ENCODE data around the gene SLX1B. TPM values are rescaled to one million over a fixed set of nuclear protein-coding genes. Genes with fewer than 3 reads are reported as not detected.
"Not testable (repeated sequence)": the region's sequence is repeated elsewhere in the genome, so short reads cannot be mapped to it uniquely, and the experiment has no call there.

SLX1B gene
- total RNA-seq, result 2.6 TPM

GRCh38 chr16:29454269-29454668, at the start of gene SLX1B, which contains the start of gene BOLA2:
Gene SLX1B, plus strand, starts transcription at chr16:29454533.
Gene BOLA2, minus strand, starts transcription at chr16:29454351. Its CDS starts 98 bp downstream, at chr16:29454253.
- not testable (repeated sequence) for H3K9ac ChIP-seq (ENCODE audit: low read depth in 1 of 3, low read length in 3 of 3); H3K4me1 ChIP-seq (ENCODE audit: control insufficient read depth in 3 of 3, insufficient read depth in 3 of 3, low read length in 3 of 3); H3K9me3 ChIP-seq (ENCODE audit: control insufficient read depth in 3 of 3, low read length in 3 of 3); H3K27ac ChIP-seq (ENCODE audit: low read depth, low read length); H3K4me3 ChIP-seq (ENCODE audit: low read length in 3 of 3); H3K36me3 ChIP-seq (ENCODE audit: control insufficient read depth in 3 of 3, insufficient read depth in 3 of 3, low read length in 3 of 3); H3K27me3 ChIP-seq (ENCODE audit: control insufficient read depth in 3 of 3, insufficient read depth in 3 of 3, low read length in 3 of 3)

DNA sequence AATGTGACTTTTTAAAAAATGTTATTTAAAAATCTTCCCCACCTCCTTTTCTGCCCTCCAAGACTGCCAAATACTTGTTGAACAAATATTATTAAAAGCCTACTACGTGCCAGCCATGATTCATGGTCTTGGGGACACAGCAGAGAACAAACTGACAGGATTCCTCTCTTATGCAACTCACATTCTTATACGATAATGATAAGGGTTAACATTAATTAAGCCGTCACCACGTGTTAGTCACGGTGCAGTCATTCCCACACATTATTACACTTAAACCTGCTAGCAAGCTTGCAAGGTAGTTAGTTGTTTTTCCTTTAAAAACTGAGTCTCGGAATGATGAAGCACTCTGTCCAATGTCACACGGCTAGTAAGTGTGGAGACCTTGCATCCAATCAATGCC, 49.1 kb upstream of the SLX1B start:
- not testable (repeated sequence) for H3K9ac ChIP-seq (ENCODE audit: low read depth in 1 of 3, low read length in 3 of 3); H3K9me3 ChIP-seq (ENCODE audit: control insufficient read depth in 3 of 3, low read length in 3 of 3); H3K36me3 ChIP-seq (ENCODE audit: control insufficient read depth in 3 of 3, insufficient read depth in 3 of 3, low read length in 3 of 3); H3K4me3 ChIP-seq (ENCODE audit: low read length in 3 of 3); H3K27me3 ChIP-seq (ENCODE audit: control insufficient read depth in 3 of 3, insufficient read depth in 3 of 3, low read length in 3 of 3); H3K27ac ChIP-seq (ENCODE audit: low read depth, low read length); H3K4me1 ChIP-seq (ENCODE audit: control insufficient read depth in 3 of 3, insufficient read depth in 3 of 3, low read length in 3 of 3)

DNA sequence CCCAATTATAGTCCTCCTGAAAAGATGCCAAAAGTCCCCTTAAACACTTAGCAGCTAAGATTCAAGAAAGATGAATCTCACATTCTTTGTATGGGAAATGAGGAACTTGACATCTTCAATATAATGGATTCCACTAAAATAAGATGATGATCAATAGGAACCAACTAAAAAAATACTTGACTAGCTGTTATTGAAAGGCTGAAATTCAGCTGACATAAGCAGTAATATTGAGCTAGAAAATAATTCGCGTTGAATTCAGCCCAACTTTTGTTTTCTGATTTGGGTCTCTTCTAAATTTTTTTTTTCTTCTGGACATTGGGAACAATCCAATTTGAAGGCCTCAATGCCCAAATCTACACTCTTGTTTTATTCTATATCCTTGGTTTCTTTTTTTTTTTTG, 30.7 kb upstream of the SLX1B start:
- not testable (repeated sequence) for H3K9ac ChIP-seq (ENCODE audit: low read depth in 1 of 3, low read length in 3 of 3); H3K4me1 ChIP-seq (ENCODE audit: control insufficient read depth in 3 of 3, insufficient read depth in 3 of 3, low read length in 3 of 3); H3K4me3 ChIP-seq (ENCODE audit: low read length in 3 of 3); H3K27ac ChIP-seq (ENCODE audit: low read depth, low read length); H3K9me3 ChIP-seq (ENCODE audit: control insufficient read depth in 3 of 3, low read length in 3 of 3); H3K36me3 ChIP-seq (ENCODE audit: control insufficient read depth in 3 of 3, insufficient read depth in 3 of 3, low read length in 3 of 3); H3K27me3 ChIP-seq (ENCODE audit: control insufficient read depth in 3 of 3, insufficient read depth in 3 of 3, low read length in 3 of 3)

GRCh38 chr16:29425390-29425789, 28.9 kb upstream of the SLX1B start:
- H3K36me3 ChIP-seq (ENCODE audit: control insufficient read depth in 3 of 3, insufficient read depth in 3 of 3, low read length in 3 of 3); H3K4me3 ChIP-seq (ENCODE audit: low read length in 3 of 3); H3K9ac ChIP-seq (ENCODE audit: low read depth in 1 of 3, low read length in 3 of 3); H3K4me1 ChIP-seq (ENCODE audit: control insufficient read depth in 3 of 3, insufficient read depth in 3 of 3, low read length in 3 of 3); H3K9me3 ChIP-seq (ENCODE audit: control insufficient read depth in 3 of 3, low read length in 3 of 3); H3K27ac ChIP-seq (ENCODE audit: low read depth, low read length); H3K27me3 ChIP-seq (ENCODE audit: control insufficient read depth in 3 of 3, insufficient read depth in 3 of 3, low read length in 3 of 3): not testable (repeated sequence)

GRCh38 chr16:29453754-29454153, 579 bp upstream of the SLX1B start:
- H3K9me3 ChIP-seq (ENCODE audit: control insufficient read depth in 3 of 3, low read length in 3 of 3); H3K27ac ChIP-seq (ENCODE audit: low read depth, low read length); H3K27me3 ChIP-seq (ENCODE audit: control insufficient read depth in 3 of 3, insufficient read depth in 3 of 3, low read length in 3 of 3); H3K36me3 ChIP-seq (ENCODE audit: control insufficient read depth in 3 of 3, insufficient read depth in 3 of 3, low read length in 3 of 3); H3K4me3 ChIP-seq (ENCODE audit: low read length in 3 of 3); H3K4me1 ChIP-seq (ENCODE audit: control insufficient read depth in 3 of 3, insufficient read depth in 3 of 3, low read length in 3 of 3); H3K9ac ChIP-seq (ENCODE audit: low read depth in 1 of 3, low read length in 3 of 3): not testable (repeated sequence)

GRCh38 chr16:29454828-29455227, 495 bp downstream of the SLX1B start:
- H3K36me3 ChIP-seq (ENCODE audit: control insufficient read depth in 3 of 3, insufficient read depth in 3 of 3, low read length in 3 of 3); H3K9ac ChIP-seq (ENCODE audit: low read depth in 1 of 3, low read length in 3 of 3); H3K27me3 ChIP-seq (ENCODE audit: control insufficient read depth in 3 of 3, insufficient read depth in 3 of 3, low read length in 3 of 3); H3K4me1 ChIP-seq (ENCODE audit: control insufficient read depth in 3 of 3, insufficient read depth in 3 of 3, low read length in 3 of 3); H3K27ac ChIP-seq (ENCODE audit: low read depth, low read length); H3K4me3 ChIP-seq (ENCODE audit: low read length in 3 of 3); H3K9me3 ChIP-seq (ENCODE audit: control insufficient read depth in 3 of 3, low read length in 3 of 3): not testable (repeated sequence)

- H3K4me1 ChIP-seq (ENCODE audit: control insufficient read depth in 3 of 3, insufficient read depth in 3 of 3, low read length in 3 of 3); H3K9me3 ChIP-seq (ENCODE audit: control insufficient read depth in 3 of 3, low read length in 3 of 3); H3K27me3 ChIP-seq (ENCODE audit: control insufficient read depth in 3 of 3, insufficient read depth in 3 of 3, low read length in 3 of 3); H3K36me3 ChIP-seq (ENCODE audit: control insufficient read depth in 3 of 3, insufficient read depth in 3 of 3, low read length in 3 of 3); H3K4me3 ChIP-seq (ENCODE audit: low read length in 3 of 3); H3K27ac ChIP-seq (ENCODE audit: low read depth, low read length); H3K9ac ChIP-seq (ENCODE audit: low read depth in 1 of 3, low read length in 3 of 3): not testable (repeated sequence)
These were observed 3.3 kb downstream of the SLX1B start for GRCh38 chr16:29457660-29458059.

DNA sequence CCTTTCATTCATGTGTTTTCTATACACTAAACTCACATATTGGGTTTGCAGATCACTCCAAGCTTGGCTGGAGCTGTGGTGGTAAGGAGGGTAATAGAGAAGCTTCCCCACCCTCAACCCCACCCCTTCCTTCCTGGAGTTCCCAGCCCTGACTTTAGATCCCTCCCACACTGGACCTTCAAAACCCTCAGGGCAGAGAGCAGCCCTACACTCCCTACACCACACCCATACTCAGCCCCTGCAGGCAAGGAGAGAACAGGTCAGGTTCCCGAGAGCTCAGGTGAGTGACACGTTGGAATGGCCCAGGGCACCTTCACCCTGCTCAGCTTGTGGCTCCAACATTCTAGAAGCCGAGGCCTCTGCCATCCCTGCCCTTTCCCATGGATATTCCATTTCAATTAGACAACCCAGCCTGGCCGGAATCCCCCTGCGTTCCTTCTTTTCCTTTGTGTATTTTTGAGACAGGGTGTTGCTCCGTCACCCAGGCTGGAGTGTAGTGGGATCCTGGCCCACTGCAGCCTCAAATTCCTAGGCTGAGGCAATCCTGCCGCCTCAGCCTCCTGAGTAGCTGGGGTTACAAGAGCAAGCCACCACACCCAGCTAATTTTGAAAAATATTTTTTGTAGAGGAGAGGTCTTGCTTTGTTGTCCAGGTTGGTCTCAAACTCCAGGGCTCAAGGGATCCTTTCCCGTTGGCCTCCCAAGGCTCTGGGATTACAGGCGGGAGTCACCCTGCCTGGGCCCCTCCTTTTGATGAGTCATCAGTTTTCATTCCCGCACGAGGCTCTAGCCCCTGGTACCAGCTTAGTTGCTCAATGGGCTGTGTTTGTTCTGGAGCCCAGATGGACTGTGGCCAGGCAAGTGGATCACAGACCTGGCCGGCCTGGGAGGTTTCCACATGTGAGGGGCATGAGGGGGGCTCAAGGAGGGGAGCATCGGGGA, 5.6 kb downstream of the SLX1B start, which contains the start of gene SULT1A4:
Gene SULT1A4 (plus strand): TSS at position 208 of the 941 bp plus-strand sequence. CDS start 1,473 bp downstream, outside the sequence.
- not testable (repeated sequence) for H3K9ac ChIP-seq (ENCODE audit: low read depth in 1 of 3, low read length in 3 of 3); H3K4me3 ChIP-seq (ENCODE audit: low read length in 3 of 3); H3K36me3 ChIP-seq (ENCODE audit: control insufficient read depth in 3 of 3, insufficient read depth in 3 of 3, low read length in 3 of 3); H3K4me1 ChIP-seq (ENCODE audit: control insufficient read depth in 3 of 3, insufficient read depth in 3 of 3, low read length in 3 of 3); H3K27ac ChIP-seq (ENCODE audit: low read depth, low read length); H3K9me3 ChIP-seq (ENCODE audit: control insufficient read depth in 3 of 3, low read length in 3 of 3); H3K27me3 ChIP-seq (ENCODE audit: control insufficient read depth in 3 of 3, insufficient read depth in 3 of 3, low read length in 3 of 3)

DNA sequence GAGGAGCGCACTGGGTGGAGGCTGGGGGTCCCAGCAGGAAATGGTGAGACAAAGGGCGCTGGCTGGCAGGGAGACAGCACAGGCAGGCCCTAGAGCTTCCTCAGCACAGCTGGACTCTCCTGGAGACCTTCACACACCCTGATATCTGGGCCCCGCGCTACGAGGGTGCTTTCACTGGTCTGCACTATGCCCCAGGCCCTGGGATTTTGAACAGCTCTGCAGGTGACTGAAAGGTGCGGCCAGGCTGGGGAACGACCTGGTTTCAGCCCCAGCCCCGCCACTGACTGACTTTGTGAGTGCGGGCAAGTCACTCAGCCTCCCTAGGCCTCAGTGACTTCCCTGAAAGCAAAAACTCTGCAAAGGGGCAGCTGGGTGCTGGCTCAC, 6.3 kb downstream of the SLX1B start:
- not testable (repeated sequence) for H3K9ac ChIP-seq (ENCODE audit: low read depth in 1 of 3, low read length in 3 of 3); H3K4me1 ChIP-seq (ENCODE audit: control insufficient read depth in 3 of 3, insufficient read depth in 3 of 3, low read length in 3 of 3); H3K9me3 ChIP-seq (ENCODE audit: control insufficient read depth in 3 of 3, low read length in 3 of 3); H3K27me3 ChIP-seq (ENCODE audit: control insufficient read depth in 3 of 3, insufficient read depth in 3 of 3, low read length in 3 of 3); H3K4me3 ChIP-seq (ENCODE audit: low read length in 3 of 3); H3K36me3 ChIP-seq (ENCODE audit: control insufficient read depth in 3 of 3, insufficient read depth in 3 of 3, low read length in 3 of 3); H3K27ac ChIP-seq (ENCODE audit: low read depth, low read length)

DNA sequence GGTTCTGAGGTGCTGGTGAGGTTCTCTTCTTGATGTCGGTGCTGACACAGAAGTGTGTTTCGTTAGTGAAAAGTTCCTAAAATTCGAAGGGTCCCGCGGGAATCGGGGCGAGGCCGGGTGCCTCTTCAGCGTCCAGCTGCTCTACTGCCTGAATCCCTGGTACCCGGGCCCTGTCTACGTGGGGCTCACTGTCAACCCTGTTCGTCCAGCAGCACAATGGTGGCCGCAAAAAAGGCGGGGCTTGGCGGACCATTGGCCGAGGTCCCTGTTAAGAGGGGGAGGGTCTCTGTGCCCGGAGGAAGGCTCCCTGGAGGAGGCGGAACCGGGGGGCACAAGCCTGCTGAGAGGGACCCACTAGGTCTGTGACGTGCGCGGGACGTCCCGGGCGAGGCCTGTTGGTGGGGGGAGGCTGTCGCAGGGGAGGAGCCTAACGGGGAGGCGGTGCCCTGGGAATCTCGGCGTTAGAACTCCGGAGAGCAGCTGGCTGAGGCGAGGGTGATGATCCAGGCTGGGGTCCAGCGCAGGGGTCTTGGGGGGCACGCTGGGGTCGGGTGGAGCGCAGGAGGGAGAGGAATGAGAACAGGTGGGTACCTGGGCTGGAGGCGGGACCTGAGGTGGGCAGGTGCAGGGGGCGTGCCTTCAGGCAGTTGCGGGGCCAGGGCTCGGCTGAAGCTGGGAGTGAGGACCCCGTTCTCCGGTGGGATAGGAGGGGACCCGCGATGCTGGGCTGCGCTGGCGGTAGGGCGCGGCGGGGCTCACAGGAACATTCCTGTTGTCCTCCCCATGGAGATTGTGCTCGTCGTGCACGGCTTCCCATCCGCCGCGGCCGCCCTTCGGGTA, 11.9 kb downstream of the SLX1B start:
- not testable (repeated sequence) for H3K27me3 ChIP-seq (ENCODE audit: control insufficient read depth in 3 of 3, insufficient read depth in 3 of 3, low read length in 3 of 3); H3K4me1 ChIP-seq (ENCODE audit: control insufficient read depth in 3 of 3, insufficient read depth in 3 of 3, low read length in 3 of 3); H3K9ac ChIP-seq (ENCODE audit: low read depth in 1 of 3, low read length in 3 of 3); H3K9me3 ChIP-seq (ENCODE audit: control insufficient read depth in 3 of 3, low read length in 3 of 3); H3K4me3 ChIP-seq (ENCODE audit: low read length in 3 of 3); H3K27ac ChIP-seq (ENCODE audit: low read depth, low read length); H3K36me3 ChIP-seq (ENCODE audit: control insufficient read depth in 3 of 3, insufficient read depth in 3 of 3, low read length in 3 of 3)

All from skeletal muscle tissue (tissue), 4 donors.